ENCODE results near the gene OPTN. TPM values are rescaled to one million over a fixed set of nuclear protein-coding genes. Genes with fewer than 3 reads are reported as not detected.

The OPTN gene
- total RNA-seq, 1 donor from 2014 or later: 47.7 TPM

GRCh38 chr10:13182424-13182823, 82.5 kb downstream of the OPTN start:
- DNase-seq (ENCODE audit: low spot score): no peak

- no peak for DNase-seq (ENCODE audit: low spot score)
Measured at GRCh38 chr10:13183625-13184024, 83.7 kb downstream of the OPTN start.

- no peak for DNase-seq (ENCODE audit: low spot score)
Measured at GRCh38 chr10:13184276-13184675, 84.3 kb downstream of the OPTN start.

GRCh38 chr10:13184730-13185514, 85.0 kb downstream of the OPTN start:
- no peak for DNase-seq (ENCODE audit: low spot score)

- DNase-seq (ENCODE audit: low spot score): no peak
Measured at GRCh38 chr10:13187135-13187534, 87.2 kb downstream of the OPTN start.

Other genes starting within 250 kb of the OPTN start
- 56.8 TPM for gene CCDC3, start 98.5 kb upstream of the OPTN start, total RNA-seq (ENCODE audit: insufficient read depth, low replicate concordance)
- 1.2 TPM for gene MCM10, start 61.4 kb downstream of the OPTN start, total RNA-seq (ENCODE audit: insufficient read depth, low replicate concordance)
- 3.9 TPM for gene UCMA, start 134.2 kb downstream of the OPTN start, total RNA-seq (ENCODE audit: insufficient read depth, low replicate concordance)
- 30.8 TPM for gene PHYH, start 199.9 kb downstream of the OPTN start, total RNA-seq (ENCODE audit: insufficient read depth, low replicate concordance)
- gene SEPHS1, start 248.1 kb downstream of the OPTN start, total RNA-seq (ENCODE audit: insufficient read depth, low replicate concordance): 29.6 TPM

Data from umbilical cord (tissue), 2 donors.